ENCODE results near the gene BRD3OS. TPM values are rescaled to one million over a fixed set of nuclear protein-coding genes. Genes with fewer than 3 reads are reported as not detected.
A peak's percentile ranks its signal among the peaks of the same experiment; 100 is the strongest.

The BRD3OS gene
- total RNA-seq, 1 donor from 2014 or later: 31.6 TPM

DNA sequence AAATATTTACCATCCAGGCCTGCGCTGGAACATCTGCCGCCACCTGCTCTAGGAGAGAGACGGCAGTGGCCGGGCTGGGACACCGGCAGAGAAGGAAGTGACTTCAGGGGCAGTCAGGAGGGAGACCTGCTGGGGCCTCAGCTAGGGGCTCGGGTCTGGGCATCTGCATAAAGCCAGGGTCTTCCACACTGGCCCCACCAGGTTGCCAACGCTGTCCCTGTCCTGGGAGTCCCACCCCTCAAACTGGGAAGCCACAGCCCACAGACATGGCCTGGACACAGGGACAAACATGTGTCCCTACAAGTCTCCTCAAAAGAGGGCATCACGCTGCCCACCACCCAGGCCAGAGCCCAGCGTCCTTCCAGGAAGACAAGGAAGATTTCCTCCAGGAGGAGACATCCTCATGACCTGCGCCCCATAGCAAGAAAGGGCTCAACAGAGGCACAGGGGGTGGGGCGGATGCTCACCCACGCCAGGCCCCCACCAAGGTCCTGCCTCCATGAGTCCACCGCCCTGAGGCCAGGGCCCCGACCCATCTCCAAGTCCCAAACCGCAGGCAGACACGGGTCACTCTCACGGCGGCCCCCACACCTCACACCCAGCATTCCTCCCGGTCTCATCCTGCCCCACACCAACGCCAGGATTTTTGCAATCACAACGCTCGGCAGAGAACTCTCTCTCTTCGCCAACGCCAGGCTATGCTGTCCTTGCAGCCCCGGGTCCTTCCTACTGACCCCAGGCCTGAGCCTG, 42.1 kb upstream of the BRD3OS start:
- Mint-ChIP-seq H3K4me1 (ENCODE audit: low read depth, unreplicated experiment) (peaks cover 62% of the 10 kb centered on the region), H3K27me3 (ENCODE audit: unreplicated experiment) (peaks cover 18% of the 10 kb centered on the region), H3K9me3 (ENCODE audit: unreplicated experiment) (peaks cover 25% of the 10 kb centered on the region), H3K27ac (ENCODE audit: unreplicated experiment) (peak overlapping the region; percentile 95), H3K4me3 (ENCODE audit: unreplicated experiment) (peak overlapping the region; percentile 79), H3K36me3 (ENCODE audit: unreplicated experiment) (no peaks in the 10 kb centered on the region)
- TF ChIP-seq, protein P1, sequence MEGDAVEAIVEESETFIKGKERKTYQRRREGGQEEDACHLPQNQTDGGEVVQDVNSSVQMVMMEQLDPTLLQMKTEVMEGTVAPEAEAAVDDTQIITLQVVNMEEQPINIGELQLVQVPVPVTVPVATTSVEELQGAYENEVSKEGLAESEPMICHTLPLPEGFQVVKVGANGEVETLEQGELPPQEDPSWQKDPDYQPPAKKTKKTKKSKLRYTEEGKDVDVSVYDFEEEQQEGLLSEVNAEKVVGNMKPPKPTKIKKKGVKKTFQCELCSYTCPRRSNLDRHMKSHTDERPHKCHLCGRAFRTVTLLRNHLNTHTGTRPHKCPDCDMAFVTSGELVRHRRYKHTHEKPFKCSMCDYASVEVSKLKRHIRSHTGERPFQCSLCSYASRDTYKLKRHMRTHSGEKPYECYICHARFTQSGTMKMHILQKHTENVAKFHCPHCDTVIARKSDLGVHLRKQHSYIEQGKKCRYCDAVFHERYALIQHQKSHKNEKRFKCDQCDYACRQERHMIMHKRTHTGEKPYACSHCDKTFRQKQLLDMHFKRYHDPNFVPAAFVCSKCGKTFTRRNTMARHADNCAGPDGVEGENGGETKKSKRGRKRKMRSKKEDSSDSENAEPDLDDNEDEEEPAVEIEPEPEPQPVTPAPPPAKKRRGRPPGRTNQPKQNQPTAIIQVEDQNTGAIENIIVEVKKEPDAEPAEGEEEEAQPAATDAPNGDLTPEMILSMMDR (IDR thresholded peaks at IDR 0.05; ENCODE audit: partially characterized antibody, unreplicated experiment): no peak
- DNase-seq: peak; percentile 69

DNA sequence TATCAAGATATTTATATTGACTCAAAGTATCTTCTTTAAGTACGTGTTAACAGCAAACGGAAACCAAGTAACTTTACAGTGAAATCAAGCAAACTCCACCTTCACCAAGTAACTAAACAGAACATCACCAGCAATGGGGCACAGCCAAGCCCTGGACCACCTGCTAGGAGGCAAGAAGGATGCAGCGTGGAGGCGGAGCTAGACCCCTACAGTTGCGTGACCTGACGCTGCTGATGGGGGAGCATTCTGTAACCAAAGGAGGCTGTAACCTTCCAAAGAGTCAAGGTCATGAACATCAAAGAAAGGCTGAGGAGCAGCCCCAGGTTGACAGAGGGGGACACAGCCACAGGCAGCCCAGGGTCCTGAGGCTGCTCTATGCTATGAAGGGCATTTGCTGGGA, 39.2 kb upstream of the BRD3OS start:
- Mint-ChIP-seq H3K27ac (ENCODE audit: unreplicated experiment) (peak overlapping the region; percentile 9), H3K27me3 (ENCODE audit: unreplicated experiment) (peaks cover 15% of the 10 kb centered on the region)

DNA sequence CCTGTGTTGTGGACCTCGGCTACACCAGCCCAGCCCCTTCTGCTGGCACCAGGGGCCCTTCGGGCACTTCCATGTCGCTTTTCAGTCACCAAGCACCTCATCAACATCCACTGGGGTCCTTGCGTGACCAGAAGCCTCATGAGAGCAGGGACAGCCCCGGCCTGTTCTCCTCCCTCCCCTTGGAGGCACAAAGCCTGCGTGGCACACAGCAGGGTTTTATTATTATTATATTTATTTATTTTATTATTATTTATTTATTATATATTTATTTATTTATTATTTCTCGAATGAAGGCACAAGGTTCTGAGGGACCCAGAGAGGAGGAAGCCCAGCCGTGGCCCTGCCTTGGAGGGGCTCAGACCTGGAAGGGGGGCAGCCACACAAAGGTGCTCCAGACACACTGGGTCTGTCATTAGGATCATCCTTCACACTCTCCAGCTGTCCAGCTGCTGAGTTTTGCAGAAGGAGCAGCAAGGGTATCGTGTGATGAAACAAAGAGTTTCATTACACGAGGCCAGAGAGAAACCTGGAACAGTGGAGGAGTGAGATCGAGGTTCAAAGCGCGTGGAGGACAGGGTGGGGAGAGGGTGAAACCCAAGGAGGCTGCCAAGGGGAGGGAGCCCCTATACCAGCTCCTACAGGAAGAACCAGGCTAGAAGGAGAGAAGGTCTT, 38.4 kb upstream of the BRD3OS start:
- H3K9me3 Mint-ChIP-seq (ENCODE audit: unreplicated experiment): peaks cover 28% of the 10 kb centered on the region
- peaks cover 14% of the 10 kb centered on the region for H3K27me3 Mint-ChIP-seq (ENCODE audit: unreplicated experiment)
- peak overlapping the region; percentile 81 for H3K4me3 Mint-ChIP-seq (ENCODE audit: unreplicated experiment)
- H3K36me3 Mint-ChIP-seq (ENCODE audit: unreplicated experiment): no peaks in the 10 kb centered on the region
- TF ChIP-seq, protein P1 (IDR thresholded peaks at IDR 0.05; ENCODE audit: partially characterized antibody, unreplicated experiment): no peak
- H3K4me1 Mint-ChIP-seq (ENCODE audit: low read depth, unreplicated experiment): peaks cover 48% of the 10 kb centered on the region
- DNase-seq: no peak
- H3K27ac Mint-ChIP-seq (ENCODE audit: unreplicated experiment): peak overlapping the region; percentile 94

More for the DNA sequence above, 39.2 kb upstream of the BRD3OS start:
- Mint-ChIP-seq H3K9me3 (ENCODE audit: unreplicated experiment) (peaks cover 30% of the 10 kb centered on the region), H3K4me1 (ENCODE audit: low read depth, unreplicated experiment) (peaks cover 53% of the 10 kb centered on the region), H3K36me3 (ENCODE audit: unreplicated experiment) (no peaks in the 10 kb centered on the region), H3K4me3 (ENCODE audit: unreplicated experiment) (peak overlapping the region; percentile 67)
- TF ChIP-seq, protein P1 (IDR thresholded peaks at IDR 0.05; ENCODE audit: partially characterized antibody, unreplicated experiment): no peak
- no peak for DNase-seq

DNA sequence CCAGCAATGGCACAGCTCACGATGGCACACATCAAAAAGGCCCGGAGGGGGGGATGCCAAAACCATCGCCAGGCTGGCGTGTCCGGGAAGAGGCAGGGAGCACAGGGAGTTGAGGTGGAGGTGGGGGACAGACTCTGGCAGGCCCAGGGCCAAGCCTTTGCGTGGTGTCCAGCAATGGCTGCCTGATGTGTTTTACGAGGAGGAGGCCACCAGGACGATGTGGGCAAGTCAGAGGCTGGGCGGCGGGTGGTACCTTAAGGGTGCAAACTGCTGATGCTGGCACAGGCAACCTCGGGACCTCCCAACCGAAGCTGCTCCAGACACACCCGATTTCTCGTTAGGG, 37.9 kb upstream of the BRD3OS start:
- H3K9me3 Mint-ChIP-seq (ENCODE audit: unreplicated experiment): peaks cover 27% of the 10 kb centered on the region

More for the DNA sequence above, 37.9 kb upstream of the BRD3OS start:
- Mint-ChIP-seq H3K36me3 (ENCODE audit: unreplicated experiment) (no peaks in the 10 kb centered on the region), H3K27ac (ENCODE audit: unreplicated experiment) (peak overlapping the region; percentile 94), H3K4me1 (ENCODE audit: low read depth, unreplicated experiment) (peaks cover 48% of the 10 kb centered on the region), H3K27me3 (ENCODE audit: unreplicated experiment) (peaks cover 13% of the 10 kb centered on the region), H3K4me3 (ENCODE audit: unreplicated experiment) (peak overlapping the region; percentile 81)
- TF ChIP-seq, protein P1 (IDR thresholded peaks at IDR 0.05; ENCODE audit: partially characterized antibody, unreplicated experiment): no peak
- no peak for DNase-seq

All from glutamatergic neuron (in vitro differentiated cells).